HG03045 (cell line): ENCODE results near the gene GINM1.
A peak's percentile ranks its signal among the peaks of the same experiment; 100 is the strongest.

Source experiments
- ATAC-seq: cut with Tn5 transposase; IDR thresholded peaks from one replicate; pipeline ENCODE4 v1.9.1; 2021; ENCODE audit warnings: mild to moderate bottlenecking, moderate library complexity; ENCODE audit not compliant: unreplicated experiment

The GINM1 gene, protein sequence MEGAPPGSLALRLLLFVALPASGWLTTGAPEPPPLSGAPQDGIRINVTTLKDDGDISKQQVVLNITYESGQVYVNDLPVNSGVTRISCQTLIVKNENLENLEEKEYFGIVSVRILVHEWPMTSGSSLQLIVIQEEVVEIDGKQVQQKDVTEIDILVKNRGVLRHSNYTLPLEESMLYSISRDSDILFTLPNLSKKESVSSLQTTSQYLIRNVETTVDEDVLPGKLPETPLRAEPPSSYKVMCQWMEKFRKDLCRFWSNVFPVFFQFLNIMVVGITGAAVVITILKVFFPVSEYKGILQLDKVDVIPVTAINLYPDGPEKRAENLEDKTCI

DNA sequence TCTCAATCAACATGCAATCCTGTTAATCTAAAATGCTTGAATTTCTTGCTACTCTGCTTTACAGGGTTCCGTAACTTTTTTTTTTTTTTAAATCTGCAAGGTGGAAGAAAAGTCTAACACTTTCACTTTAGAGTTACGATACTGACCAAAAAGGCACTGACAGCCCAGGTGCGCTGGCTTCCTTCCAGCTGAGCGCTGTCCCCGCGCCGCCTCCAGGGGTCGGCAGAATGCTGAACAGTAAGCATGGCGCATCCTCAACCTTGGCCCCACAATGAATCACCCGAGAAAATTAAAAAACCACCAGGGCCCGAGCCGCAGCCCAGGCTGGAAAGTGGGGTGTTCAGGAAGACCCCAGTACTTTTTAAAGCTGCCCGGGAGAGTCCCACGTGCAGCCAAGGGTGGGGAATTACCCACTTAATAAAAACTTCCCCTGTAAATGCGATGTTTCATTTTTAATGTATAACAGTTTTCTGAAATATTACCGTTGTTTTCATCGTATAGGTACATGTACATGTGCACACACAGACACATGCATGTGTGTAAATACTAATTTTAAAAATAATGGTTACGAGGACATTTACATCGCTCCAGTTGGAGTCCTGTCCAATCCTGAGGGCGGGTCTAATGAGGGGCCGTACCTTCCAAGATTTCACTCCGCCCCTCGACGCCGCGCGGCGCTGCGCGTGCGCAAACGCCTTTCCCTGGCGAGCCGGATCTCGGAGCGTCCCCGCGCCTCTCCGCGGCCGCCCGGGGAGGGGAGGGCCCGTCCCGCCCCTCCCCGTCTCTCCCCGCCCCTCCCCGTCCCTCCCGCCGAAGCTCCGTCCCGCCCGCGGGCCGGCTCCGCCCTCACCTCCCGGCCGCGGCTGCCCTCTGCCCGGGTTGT lies at the start of gene GINM1:
GINM1 (plus strand) TSS at position 849 of the 883 bp plus-strand sequence. CDS start 40 bp downstream, outside the sequence.
- ATAC-seq, result peak; percentile 80

DNA sequence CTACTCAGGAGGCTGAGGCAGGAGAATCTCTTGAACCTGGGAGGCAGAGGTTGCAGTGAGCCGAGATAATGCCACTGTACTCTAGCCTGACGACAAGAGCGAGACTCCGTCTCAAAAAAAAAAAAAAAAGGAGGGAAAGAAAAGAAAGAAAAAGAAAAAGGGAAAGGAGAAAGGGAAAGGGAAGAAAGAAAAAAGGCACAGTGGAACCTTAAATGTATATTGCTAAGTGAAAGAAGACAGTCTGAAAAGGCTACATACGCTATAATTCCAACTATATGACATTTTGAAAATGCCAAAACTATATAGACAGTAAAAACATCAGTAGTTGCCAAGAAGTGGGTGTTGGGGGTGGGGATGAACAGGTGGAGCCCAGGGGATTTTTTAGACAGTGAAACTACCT lies 36.5 kb upstream of the GINM1 start:
- no peak for ATAC-seq

DNA sequence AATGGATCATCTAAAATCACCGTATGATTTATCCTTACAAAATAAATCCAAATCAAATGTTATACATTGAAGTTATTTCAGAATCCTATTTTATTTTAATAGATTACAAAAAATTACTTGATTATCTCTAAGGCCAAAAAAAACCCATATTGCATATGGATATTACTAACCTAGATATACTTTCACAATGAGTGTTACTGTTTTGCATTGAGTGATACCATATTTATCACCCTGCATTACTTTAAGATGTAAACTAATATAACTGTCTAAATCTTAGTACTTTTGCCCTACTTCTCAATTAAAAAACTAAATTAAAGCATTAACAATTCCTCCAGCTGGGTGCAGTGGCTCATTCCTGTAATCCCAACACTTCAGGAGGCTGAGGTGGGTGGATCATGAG lies 31.4 kb upstream of the GINM1 start:
- no peak for ATAC-seq

DNA sequence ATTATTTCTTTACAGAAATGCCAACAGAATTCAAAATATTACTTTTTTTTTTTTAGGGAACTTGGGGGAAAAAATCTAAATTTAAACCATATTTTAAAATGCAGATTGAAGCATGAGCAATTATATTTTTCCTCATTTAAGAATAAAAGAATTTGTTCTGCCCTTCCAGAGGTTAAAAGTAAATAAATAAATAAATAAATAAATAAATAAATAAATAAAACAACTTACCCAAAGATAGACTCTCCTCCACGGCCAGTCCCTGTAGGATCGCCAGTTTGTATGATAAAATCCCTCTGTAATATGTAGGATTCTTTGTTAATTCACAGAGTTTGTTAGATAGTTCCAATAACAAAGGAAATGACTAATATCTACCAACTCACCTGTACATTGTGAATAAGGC lies 25.0 kb upstream of the GINM1 start:
- ATAC-seq, result no peak

DNA sequence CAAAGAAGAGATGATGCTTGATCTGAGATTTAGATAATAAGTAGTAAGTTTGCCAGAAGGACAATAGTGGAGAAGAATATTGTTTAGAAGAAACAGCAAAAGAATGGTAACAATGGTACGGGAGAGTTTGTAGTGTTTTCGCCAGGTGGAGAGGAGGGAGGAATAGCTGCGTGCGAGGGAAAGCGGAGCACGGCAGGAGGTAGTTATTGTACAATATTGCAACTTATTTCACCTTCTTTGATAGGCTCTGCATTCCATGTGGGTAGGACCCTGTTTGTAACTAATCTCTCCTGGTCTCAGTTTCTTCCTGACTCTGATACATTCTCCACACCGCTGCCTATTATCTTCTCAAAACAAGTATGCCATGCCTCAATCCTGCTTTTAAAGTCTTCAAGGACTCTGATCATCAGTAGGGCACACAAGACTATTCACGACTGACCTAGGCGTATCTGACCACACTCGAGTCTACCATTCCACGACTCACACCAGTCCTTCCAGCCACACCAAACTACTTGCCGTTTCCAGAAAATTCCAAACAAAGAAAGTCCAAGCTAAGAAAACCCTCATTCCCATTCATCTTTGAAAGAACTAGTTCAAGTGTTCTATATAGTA lies 21.4 kb upstream of the GINM1 start:
- ATAC-seq, result no peak

DNA sequence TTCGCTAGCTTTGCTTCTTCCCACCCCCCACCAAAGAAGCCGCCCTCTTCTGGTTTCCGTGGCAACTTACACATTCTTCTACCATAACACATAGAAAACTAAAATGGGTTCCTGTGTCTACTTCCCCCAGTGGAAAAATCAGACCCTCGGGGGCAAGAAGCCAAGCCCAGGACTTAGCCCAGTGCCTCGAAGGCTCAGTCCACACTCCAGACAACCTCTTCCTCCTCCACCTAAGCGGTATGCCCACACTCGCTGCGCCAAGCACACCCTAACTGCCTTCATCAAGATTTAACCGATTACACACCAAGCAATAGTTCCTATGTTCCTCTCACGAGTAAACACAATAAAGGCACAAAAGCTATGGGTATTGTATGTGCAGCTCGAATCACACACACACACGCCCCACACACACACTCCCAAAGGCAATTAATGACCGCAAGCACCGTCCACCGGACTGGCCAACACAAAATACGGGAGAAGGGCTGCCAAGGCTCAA lies 20.9 kb upstream of the GINM1 start:
- ATAC-seq, result peak; percentile 27

DNA sequence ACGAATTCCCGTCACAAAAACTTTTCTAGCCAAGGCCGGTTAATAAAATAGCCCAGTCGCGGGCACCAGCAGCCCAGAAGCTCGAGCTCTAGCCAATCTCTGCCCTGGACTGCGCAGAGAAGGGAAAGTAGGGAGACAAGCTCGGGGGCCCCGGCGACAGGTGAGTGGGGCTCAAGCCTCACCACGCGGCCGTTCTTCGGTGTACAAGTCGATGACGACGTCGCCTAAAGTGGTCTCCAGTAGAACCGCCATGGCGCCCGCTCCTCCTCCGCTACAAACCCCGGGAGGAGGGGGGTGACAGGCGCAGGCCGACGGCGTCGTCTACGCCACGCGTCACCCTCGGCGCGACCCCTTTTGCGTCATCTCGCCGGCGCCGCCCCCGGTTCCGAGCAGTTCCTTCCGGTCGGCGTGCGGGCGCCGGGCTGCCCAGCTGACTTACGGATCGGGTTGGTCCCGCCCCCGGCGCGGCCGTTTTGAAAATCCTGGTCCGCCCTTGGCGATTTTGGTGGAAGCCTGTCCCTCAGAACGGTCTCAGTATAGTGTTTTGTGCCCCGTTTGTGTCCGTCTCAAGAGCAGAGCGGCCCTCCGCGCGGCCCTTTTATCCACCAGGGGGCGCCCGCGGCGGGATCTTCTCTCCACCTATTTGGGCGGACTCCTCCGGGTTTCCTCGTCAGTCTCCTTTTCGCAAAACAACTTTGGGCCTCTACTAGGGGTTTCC lies 20.3 kb upstream of the GINM1 start, which contains the start of gene PPIL4:
PPIL4 (minus strand) TSS at position 290 of the 718 bp plus-strand sequence; CDS start at position 252, 38 bp downstream.
- ATAC-seq, result peak; percentile 93

DNA sequence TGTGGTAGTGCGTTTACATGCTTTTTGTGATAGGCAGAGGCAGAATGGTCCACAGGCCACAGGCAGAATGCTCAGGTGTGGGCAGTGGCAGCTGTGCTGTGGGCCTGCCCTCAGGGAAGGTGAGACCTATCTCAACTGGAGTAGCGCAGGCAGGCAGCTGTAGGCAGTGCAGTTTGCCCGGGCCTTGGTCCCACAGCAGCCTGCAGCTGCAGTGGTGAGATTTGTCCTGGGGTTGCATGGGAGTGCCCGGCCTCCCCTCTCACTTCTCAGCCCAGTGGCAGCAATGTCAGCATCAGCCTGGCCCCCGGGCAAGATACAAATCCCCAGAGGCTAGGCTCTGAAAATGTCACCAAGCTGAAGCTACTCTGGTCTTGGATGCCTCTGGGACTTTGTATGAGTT lies 14.3 kb upstream of the GINM1 start:
- no peak for ATAC-seq

DNA sequence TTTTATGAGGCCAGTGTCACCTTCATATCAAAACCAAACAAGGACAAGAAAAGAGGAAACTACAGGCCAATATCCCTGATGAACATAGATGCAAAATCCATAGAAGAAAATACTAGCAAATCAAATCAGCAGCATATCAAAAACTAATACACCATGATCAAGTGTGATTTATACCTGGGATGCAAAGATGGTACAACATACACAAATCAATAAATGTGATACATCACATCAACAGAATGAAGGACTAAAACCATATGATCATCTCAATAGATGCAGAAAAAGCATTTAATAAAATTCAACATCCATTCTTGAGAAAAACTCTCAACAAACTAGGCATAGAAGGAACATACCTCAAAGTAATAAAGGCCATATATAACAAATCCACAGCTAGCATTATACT lies 8.1 kb upstream of the GINM1 start:
- ATAC-seq, result no peak

DNA sequence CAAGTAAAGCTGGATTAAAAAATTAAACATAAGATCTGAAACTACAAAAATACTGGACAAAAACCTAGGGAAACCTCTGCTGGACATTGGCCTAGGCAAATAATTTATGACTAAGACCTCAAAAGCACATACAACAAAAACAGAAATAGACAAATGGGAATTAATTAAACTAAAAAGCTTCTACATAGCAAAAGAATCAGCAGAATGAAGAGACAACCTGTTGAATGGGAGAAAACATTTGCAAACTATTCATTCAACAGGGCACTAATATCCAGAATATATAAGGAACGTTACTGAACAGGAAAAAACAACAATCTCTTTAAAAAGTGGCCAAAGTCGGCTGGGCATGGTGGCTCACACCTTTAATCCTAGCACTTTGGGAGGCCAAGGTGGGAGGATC lies 6.8 kb upstream of the GINM1 start:
- ATAC-seq, result no peak

DNA sequence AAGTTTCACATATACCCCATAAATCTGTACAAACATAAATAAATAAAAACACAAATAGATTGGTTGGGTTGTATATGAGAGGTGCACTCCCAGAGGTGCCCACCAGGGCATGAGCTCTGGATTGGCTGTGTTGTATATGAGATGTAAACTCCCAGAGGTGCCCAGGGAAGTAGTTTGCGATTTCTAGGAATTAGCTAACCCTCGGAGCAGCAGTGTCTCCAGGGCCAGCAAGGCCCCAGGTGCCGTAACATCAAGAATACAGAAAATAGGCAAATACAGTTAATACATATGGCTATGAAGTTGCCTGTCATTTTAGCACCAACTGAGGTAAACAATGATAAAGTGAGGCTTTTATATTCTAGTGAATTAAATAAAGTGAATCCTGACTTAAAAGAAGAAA lies 5.4 kb upstream of the GINM1 start:
- no peak for ATAC-seq

DNA sequence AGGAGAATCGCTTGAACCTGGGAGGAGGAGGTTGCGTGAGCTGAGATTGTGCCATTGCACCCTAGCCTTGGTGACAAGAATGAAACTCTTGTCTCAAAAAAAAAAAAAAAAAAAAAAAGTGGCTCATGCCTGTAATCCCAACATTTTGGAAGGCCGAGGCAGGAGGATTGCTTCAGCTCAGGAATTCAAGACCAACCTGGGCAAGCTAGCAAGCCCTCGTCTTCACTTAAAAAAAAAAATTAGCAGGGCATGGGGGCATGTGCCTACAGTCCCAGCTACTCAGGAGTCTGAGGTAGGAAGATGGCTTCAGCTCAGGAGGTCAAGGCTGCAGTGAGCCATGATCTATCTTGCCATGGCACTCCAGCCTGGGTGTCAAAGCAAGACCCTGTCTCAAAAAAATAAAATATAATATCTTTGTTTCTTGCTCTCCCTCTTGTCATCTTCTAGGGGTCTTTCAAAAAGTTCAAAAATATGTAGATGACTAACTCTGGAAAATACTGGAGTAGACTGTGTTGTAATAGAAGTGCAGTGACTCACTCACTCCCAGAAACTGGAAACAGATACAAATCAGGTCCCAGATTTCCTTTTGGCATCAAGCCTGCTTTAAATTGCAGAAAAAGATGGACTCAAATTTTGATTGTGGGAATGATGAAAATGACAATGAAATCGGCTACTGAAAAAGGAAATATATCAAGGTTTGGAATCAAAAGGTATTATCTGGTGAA lies 2.8 kb upstream of the GINM1 start:
- ATAC-seq, result no peak

DNA sequence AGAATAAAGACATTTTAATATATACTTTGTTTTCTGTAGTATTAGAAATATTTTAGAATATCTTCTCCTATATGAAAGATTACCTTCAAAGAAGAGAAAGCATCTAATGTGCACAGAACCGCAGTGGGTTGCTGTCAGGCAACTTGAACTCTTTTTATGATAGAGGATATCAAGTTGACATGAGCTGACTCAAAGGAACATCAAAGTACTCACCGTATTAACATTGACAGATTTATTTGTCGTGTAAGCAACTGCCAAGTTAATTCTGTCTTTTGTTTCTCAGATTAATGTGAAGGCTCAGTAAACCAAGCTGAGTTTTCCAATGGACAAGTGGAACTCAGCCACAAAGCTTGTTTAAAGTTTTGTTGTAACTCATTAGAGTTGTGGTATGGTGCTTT lies 2.2 kb upstream of the GINM1 start:
- ATAC-seq, result no peak

DNA sequence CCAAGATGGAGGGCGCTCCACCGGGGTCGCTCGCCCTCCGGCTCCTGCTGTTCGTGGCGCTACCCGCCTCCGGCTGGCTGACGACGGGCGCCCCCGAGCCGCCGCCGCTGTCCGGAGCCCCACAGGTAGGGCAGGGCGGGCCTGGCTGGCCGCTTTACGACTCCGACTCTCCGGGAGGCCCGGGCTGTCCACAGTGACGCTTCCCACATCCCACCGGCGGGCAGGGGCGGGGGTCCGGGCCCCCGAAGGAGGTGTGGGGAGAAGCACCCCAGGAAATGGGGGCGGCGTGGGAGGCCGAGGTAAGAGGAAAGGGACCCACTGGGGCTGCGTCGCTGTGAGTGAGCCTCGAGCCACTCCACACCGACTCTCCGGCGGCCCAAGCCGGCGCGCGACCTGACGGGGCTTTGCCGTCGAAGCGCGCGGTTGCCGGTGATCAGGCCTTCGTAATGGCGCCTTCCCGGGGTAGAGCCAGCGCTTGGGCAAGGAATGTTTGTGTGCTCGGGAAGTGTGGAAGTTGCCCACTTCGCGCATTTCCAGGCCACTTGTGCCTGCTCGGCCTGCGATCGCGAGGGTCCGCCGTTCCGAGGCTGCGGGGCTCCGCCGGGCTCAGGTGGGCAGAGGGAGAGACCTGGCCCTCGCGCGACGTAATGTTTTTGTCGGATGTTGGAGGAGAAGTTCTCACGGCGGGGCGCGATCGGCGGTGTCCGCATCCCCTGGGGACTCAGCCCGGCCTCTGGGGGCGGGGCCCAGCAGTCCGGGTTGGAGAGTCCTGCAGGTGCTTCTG lies 427 bp downstream of the GINM1 start:
- peak; percentile 25 for ATAC-seq

DNA sequence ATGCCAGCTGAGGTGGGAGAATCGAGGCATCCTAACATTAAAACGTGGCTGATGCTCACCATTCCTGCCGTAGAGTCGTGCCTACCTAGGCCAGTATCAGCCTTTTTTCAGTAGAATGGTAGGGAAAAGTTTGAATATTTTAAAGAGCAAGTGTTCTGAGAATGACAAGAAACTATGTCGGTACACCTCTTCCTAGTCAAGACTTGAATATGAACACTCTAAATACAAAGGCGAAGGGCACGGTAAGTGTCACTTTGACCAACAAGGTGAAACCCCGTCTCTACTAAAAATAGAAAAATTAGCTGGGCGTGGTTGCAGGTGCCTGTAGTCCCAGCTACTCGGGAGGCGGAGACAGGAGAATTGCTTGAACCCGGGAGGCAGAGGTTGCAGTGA lies 1.0 kb downstream of the GINM1 start:
- no peak for ATAC-seq

DNA sequence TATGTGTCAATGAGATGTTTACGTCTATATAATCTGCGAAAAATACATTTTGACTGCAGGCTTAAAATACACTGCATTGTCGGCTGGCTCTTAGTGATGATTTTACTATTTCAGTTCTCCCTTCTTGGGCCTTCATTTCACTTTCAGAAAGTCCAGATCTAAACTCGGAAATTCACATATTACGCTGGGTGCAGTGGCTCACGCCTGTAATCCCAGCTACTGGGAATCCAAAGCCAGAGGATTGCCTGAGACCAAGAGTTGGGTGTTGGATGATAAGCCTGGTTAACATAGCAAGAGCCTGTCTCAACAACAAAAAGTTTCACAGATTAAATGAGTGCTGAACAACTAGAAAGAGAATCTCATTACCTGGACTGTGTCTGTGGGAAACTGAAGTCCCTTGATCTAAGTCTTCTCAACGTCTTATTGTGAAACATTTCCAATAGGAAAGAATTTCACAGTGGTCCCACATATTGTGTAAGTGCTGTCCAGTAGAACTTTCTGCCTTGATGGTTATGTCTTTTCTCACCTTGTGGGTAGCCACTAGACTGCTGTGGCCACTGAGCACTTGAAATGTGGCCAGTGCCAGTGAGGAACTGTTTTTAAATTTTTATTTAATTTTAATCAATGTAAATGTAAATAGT lies 1.9 kb downstream of the GINM1 start:
- ATAC-seq, result no peak

DNA sequence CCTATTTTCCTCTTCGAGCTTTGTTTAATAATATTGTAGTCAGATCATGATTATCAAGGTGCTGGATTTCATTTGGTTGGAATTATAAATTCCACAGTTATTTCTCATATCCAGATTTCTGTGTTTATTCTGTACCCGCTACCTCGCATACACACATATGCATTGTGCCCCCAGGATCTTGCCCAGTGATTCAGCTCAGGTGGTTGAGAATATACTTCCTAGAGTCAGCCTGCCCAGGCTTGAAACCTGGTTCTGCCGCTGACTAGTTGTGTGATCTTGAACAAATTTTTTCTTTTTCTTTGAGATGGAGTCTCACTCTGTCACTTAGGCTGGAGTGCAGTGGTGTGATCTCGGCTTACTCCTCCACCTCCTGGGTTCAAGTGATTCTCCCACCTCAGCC lies 14.7 kb downstream of the GINM1 start:
- ATAC-seq, result no peak

DNA sequence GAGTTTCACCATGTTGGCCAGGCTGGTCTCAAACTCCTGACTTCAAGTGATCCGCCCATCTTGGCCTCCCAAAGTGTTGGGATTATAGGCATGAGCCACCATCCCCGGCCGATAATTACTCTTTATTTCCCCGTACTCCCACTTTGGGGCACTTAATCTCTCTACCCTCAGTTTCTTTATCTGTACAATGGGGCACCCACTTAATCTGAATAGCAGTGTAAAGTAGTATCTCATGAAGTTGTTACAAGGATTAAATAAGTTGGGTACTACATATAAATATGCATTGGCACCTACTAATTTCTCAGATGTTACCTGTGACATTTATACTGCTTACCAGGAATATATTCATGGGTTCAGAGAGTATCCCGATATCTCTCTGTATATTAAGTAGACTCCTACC lies 15.2 kb downstream of the GINM1 start:
- no peak for ATAC-seq

DNA sequence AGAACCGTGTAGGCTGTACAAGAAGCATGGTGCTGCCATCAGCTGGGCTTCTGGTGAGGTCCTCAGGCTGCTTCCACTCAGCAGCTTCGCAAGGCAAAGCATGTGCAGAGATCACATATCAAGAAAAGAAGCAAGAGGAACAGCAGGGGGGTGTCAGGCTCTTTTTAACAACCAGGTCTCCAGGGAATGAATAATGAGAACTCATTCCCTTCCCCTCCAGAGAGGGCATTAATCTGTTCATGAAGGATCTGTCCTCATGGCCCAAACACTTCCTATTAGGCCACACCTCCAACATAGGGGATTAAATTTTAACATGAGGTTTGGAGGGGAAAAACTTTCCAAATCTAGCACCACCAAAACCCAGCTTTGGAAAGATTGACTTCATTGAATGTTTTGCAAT lies 20.0 kb downstream of the GINM1 start:
- no peak for ATAC-seq
